NCI-H1105 (cell line): ENCODE results near the gene TSC22D1.
"Not testable (repeated sequence)": the region's sequence is repeated elsewhere in the genome, so short reads cannot be mapped to it uniquely, and the experiment has no call there.

Experiments used
- DNase-seq: peaks from one replicate; lab custom pipeline; 2025; lab: John Stamatoyannopoulos, UW

Gene TSC22D1

DNA sequence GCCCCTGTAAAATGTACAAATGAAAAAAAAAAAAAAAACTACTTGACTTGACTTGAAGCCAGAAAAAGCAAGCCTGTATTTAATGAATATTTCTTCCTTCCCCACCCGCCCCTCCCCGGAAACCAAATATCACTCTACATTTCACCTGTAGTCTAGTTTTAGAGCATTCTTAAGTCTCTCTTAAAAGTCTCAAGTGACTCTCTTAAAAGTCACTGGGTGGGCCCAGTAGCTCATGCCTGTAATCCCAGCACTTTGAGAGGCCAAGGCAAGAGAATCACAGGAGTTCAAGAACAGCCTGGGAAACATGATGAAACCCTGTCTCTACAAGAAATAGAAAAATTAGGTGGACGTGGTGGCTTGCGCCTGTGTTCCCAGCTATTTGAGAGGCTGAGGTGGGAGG lies 72.0 kb downstream of the TSC22D1 start:
- no peak for DNase-seq

DNA sequence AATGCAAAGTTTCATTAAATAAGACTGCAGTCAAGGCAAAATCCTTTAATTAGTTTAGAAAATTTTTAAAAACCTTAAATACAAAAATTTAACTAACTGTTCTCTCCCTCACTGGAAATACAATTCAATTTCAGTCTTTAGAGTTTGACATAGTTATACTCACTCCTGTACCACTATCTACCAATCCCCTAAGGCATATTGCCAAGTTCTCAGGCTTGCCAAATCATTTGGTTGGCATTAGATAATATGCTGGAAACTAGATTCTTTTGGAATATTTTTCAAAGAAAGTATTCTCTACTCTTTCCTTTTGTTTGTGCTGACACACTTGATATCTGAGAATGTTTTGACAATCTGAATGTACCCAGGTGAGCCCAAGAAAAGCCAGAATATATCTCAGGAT lies 77.2 kb downstream of the TSC22D1 start:
- DNase-seq: no peak

DNA sequence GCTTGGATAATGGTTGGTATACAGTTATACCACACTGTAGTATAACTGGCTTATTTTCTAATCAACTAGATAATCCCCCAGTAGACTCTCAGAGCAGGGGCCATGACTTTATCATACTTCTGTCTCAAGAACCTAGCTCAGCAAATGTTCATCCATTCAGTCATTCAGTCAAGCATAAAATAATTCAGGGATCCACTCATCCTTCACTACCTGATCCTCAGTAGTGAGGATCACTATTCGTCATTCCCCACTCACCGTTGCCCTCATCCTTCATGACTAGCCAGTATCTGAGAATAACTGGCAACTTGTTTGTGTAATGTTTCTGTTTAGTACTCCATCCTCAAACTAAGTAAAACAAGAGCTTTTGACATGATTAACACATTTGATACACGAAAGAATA lies 77.6 kb downstream of the TSC22D1 start:
- DNase-seq: no peak

DNA sequence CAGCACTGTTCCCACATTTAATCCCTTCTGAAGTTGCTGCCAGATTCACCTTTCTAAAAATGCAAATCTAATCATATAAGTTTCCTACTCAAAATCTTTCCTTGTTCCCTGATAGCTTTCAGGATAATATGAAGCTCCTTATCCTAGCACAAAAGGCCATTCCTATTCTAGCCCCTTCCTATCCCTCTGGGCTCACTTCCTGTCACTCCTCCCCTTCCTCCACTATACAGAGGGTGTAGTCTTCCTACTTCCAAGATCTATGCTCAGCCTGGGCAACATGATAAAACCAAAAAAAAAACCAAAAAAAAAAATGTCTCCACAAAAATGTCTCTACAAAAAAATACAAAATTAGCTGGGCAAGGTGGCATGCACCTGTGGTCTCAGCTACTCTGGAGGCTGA lies 78.3 kb downstream of the TSC22D1 start:
- no peak for DNase-seq

DNA sequence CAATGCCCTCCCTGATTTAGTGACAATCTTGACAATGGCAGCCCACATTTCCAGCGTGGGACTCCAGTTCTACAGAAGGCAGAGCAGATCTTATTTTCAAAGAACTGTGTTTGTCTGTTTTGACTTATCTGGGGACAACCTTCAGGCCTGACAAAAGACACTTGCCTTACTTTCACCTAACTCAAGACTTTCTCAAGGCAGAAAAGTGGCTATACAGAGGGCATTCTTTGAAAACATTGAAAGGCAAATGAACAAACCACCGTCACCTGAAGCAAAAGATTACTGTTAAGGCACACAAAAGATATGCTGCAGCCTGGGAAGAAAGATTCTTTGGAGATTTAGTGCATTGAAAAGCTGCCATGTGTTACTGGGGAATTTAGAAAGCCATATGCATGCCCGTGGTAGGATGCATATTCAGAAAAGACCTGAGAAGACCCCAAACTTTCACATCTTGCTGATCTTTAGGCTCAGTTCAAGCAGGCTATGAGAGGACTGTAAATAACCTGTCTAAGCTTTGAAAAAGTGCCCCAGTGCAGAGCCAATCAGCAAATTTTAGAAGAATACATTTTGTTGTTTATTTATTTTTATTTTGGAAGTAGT lies 82.8 kb downstream of the TSC22D1 start:
- DNase-seq: no peak

DNA sequence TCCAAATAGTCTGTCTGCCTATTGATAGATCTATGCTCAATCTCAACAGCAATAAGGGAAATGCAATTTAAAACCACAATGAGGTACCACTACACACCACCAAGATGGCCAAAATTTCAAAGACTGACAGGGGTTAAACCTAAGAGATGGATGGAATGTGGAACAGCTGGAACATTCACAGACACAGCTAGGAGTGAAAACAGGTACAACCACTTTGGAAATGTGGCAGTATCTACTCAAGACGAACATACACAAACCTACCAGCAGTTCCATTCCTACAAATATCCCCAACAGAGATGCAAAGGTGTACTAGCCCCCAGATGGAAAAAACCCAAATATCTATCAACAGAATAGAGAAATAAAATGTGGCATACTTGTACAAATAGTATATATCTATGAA lies 86.4 kb downstream of the TSC22D1 start:
- no peak for DNase-seq

DNA sequence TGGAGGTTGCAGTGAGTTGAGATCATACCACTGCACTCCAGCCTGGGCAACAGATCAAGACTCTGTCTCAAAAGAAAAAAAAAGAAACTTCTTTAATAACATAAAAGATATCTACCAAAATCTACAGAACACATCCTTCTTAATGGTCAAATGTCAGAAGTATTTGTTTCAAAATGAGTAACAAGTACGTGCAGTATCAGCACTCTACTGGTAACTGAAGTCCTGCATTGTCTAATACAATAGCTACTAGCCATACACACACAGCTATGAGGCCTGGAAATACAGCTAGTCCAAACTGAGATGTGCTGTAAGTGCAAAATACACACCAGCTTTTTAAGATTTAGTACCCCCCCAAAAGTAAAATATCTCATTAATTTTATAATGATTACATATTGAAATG lies 88.1 kb downstream of the TSC22D1 start:
- DNase-seq: no peak

DNA sequence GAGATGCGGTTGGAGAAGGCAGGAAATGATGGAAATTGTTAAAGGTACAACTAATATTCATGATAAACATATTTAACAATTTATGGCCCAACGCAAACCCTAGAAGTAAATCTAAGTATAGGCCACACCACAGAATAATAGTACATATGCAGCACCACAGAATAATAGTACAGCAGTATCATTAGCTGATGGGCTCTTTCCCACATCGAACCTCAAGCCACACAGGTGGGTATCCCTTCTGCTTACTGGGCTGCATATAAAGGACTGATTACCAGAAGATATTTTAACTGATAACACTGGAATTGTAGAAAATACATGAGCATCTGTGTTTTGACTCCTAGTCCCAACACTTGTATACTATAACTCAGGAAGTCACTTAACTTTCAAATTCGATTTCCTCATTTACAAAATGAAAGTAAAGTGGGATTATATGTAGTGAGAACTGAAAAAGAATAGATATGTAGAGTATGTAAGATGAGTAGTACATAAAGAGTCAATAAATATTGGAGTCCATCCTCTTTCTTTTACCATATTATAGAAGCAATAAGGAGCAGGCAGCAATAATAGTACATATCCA lies 91.5 kb downstream of the TSC22D1 start:
- DNase-seq: no peak

DNA sequence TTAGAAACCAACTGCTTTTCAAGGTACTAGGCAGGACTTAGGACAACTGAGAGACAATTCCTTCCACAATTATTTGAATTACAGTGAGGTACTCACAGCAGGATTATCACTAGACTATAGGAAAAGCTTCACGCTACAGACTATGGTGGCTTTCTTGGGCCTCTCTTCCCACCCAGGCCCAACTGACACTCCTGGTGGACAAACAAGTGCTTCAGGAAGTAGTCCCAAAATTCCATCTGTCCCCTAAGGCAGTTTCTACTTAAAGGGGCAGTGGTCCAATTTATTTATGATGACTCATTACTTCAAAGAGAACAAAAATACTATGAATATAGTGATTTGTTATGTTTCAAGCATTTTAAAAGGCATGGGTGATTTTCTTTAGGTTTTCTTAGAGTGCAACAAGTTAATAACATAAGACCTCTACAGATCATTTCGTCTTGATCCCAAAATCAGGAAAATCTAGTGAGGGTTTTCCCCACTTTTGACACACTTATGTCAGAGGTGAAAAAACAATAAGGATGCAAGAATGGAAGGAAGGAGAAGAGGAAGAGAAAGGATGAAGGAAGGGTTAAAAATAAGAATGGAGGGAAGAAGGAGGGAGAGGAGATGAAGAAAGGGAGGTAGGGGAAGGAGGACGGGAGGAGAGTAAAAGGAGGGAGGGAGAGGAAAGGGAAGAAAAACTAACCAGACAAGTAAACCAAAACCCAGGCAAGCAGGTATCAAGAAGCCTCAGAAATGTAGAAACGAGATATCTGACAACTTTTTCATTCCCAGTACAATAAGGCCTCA lies 101.8 kb downstream of the TSC22D1 start:
- no peak for DNase-seq

DNA sequence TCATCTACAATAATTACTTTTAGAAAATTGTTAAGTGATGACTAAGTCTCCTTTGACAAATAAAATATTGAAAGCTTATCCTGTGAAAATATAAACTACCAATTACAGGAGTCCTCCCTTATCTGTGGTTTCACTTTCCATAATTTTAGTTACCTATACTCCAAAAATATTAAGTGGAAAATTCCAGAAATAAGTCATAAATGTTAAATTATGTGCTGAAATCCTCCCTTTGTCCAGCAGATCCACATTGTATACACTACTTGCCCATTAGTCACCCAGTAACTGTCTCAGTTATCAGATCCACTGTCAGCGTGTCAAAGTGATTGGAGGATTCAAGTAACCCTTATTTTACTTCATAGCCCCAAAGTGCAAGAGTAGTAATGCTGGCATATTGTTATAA lies 104.4 kb downstream of the TSC22D1 start:
- no peak for DNase-seq

DNA sequence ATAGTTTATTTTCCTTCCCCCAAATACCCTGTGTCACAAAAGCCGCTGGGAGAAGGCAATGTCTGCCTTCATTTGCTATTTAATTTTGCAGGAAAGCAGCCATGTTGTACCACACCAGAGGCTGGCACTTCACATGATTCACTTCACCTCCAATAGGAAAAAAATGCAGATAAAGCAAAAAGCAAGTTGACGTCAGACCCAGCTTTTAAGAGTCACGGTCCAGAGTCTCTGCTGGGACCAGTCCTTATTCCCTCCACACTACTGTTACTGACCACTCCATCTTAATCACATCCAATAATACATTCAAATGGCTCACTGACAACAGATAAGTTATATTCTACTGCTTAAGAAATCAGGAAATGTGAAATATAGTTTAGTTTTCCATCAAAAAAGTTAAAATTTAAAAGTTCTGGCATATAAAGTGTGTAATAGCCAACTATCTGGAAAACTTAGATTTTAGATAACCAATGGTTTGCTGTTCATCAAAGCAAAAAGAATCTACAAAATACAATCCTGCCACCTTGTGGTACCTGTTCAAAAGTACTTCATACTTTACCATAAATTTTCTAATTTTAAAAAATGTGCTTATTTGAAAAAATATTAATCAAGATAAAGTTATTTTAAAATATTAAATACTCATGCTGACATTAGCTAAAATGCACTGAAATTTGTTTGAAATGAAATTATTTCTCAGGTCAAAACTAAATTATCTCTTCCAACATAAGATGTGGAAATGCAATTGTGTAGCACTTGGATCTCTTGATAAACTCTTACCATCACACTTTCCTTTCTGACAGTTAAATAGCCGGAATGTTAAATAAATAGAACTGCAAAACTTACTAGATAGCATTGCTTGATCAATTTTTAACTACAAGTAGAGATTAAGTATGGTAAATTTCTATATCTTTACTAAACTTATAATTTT lies 105.2 kb downstream of the TSC22D1 start:
- no peak for DNase-seq

DNA sequence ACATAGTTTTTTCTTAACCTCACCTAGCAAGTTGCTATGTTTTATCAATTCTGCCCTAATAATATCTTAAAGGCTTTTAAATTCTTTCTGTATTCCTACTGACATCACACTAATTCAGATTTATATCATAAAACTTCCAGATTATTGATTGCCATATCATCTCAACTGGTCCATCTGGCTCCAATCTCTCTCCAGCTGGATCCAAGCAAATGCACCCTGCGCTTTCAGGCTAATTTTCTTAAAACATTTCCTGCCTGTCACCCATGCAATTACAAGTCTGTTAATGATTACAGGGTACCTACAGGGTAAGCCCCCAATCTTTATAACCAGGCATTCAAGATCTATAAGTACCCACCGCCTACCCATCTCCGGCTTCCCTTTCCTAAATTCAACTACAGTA lies 107.3 kb downstream of the TSC22D1 start:
- no peak for DNase-seq

DNA sequence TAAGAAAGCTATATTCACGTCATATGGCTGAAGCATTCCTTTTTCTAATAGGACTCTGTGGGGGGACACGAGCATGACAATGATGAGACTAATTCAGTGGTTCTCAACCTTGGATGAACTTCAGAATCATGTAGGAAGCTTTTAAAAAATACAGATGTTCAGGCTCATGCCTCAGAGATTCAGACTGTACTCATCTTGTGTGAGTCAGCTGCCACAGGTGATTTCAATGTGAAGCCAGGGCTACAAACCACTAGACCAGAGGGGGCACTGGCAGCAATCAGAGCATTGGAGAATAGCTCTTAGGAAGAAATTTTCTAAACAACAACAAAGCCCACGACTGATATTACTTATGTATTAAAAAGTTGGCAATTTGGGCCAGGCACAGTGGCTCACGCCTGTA lies 110.8 kb downstream of the TSC22D1 start:
- no peak for DNase-seq

DNA sequence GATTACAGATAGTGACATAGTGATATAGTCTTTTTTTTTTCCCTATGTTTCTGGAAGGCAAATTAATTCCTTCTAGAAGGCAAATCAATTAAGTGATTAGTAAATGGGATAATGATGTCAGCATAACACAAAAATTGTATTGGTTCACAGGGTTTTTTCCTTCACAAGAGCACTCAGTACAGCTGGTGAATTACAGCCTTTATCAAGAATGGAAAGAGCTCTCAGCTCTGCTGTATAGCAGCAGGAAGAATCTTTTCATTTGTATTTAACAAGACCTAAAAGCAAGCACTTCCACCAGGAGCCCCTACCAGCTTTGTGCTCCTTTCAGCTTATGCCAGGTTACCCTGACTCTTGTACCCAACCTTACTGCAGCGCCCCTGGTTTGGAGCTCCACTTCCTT lies 111.7 kb downstream of the TSC22D1 start:
- DNase-seq: no peak

DNA sequence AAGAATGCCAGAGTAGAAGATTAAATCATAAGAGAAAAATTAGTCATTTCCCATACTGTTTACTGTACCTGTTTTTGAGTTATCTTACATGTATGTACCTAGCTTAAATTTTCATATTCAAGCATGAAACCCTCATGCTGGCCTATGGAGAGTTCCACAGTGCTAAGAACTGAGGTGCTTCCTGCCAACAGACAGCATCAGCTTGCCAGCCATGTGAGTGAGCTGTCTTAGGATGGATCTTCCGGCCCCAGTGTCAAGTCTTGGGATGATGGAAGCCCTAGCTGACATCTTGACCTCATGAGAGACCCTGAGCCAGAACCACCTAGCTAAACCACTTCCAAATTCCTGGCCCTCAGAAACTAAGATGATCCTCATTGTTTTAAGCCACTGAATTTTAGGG lies 112.4 kb downstream of the TSC22D1 start:
- DNase-seq: no peak

DNA sequence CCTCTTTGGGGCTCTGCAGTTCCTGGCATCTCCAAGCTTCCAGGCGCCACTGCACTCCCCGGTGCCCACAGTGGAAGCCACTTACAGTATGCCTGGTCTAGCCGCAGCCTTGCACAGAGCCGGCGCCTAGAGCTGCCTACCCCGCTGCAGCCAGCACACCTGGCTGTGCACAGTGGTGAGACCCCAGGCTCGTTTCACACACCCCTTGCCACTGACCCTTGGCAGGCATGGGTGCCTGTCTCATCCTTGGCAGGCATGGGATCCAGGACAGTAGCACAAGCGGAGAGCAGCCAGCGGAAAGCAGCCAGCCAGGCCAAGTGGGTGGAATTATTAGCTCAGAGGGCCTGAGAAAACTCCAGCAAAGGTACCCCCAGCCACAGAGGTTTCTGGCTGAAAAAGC lies 116.5 kb downstream of the TSC22D1 start:
- DNase-seq: no peak

DNA sequence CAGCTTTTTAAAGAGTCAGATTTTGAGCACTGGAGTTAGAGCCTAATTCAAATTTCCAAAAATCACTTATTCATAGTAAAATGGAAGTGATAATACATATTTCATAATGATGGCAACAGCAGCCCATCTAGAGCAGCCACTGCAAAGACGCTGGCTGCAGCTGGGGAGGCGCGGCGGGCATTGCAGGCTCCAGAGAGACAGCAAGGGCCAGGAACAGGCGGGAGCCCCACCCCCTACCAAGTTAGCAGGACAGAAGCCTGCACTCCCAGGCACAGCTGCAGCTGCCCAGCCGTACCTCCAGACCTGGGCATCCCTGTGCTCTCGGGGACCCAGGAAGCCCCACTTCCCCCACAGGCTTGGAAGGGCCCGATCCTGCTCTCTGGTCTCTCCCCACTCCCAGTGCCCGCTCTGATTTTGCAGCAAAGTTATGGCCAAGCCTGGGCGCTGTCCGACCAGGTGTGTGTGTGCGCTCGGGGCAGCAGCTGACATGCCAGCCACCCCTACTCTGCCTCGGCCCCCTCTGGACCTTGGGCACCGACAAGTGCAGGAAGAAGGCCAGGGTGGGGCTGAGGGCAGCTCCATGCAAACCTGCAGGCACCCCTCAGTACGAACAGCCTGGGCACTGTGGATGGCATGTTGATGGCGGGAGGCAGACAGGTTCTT lies 117.7 kb downstream of the TSC22D1 start:
- DNase-seq: no peak

DNA sequence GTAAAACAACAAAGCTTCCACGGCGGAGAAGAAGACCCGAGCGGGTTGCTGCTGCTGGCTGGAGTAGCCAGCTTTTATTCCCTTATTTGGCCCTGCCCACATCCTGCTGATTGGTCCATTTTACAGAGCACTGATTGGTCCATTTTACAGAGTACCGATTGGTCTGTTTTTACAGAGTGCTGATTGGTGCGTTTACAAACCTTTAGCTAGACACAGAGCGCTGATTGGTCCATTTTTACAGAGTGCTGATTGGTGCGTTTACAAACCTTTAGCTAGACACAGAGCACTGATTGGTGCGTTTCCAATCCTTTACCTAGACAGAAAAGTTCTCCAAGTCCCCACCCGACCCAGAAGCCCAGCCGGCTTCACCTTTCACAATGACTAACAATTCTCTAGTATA lies 119.9 kb downstream of the TSC22D1 start:
- not testable (repeated sequence) for DNase-seq

DNA sequence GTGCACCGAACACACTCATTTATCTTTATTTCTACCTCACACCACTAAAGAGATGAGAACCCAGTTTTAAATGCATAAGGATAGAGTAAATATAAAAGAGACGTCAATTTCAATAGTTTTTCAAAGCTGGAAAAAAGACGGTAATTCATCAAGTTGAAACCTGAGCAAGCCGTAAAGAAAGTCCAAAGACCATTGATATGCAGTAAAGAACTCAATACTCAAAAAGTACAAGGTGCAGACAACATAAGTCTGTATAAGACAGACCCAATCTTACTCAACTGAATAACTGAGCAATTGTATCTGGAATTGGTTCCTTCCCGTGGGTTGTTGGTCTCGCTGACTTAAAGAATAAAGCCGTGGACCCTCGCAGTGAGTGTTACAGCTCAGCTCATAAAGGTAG lies 120.4 kb downstream of the TSC22D1 start:
- DNase-seq: no peak

DNA sequence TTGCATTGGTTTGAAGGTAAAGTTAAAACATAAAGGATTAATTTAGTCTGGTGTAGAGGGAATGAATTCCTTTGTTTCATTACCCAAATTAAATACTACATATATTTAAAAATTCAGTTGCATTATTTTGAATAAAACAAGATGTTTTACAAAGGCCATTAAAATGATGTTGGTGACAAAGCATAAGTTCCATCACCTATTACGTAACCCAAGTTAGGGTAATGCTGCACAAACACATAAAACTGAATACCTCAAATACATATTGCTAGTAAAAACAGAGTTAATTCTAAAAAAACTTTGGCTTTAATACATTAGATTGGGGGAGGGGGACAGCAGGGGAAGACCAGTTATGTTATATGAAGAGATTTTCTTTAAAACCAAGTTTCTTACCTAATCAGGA lies 122.2 kb downstream of the TSC22D1 start:
- DNase-seq: no peak

DNA sequence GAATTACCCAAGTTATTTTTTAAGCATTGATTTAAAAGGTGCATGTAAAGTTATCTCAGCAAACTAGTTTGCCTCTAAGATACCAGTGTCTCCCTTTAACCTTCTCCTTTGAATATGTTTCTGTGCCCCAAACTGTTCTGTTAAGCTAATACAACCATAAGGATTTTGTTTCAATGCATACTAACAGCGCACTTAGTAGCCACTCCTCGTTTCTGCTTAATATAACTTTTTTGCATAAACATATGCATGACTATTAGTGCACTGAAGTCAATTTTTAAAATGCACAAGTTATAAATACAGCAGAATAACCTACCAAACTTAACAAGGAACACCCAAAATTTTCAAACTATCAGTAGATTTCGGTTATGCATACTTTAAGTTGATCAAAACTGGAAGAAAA lies 123.1 kb downstream of the TSC22D1 start:
- no peak for DNase-seq

DNA sequence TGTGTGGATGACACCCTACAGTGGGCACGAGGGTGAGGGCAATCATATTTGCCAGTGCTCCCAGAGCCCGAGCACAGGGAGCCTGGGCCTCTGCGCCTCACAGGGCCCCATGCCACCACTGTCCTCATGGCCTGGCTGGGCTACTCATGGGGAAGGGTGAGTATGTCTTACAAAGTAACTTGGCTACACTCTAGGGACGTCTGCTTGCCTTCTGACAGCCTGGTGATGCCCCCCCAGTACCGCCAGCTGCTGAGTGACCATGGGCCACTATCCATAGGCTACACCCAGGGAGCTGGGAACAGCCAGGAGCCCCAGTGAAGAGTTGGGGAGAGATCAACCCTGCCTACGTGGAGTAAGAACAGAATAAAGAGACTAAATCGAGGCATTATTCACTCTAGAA lies 123.7 kb downstream of the TSC22D1 start:
- DNase-seq: no peak
